ENCODE data around the gene ACOT9. TPM values are rescaled to one million over a fixed set of nuclear protein-coding genes. Genes with fewer than 3 reads are reported as not detected.

The ACOT9 gene
- polyA plus RNA-seq, 1 donor from 2014 or later: 3.1 TPM

GRCh38 chrX:23788521-23788920 lies 45.4 kb upstream of the ACOT9 start:
- Histone ChIP-seq H3K79me2 (replicated peaks; ENCODE audit: insufficient read depth, low read length) (no peaks in the 10 kb centered on the region), H3F3A (ENCODE audit: insufficient read depth, low read length, poor library complexity, severe bottlenecking) (no peaks in the 10 kb centered on the region), H3K9ac (ENCODE audit: low read length) (no peak overlapping the region), H2AFZ (ENCODE audit: low read depth, low read length) (no peak overlapping the region), H3K4me2 (ENCODE audit: low read length) (no peak overlapping the region), H4K20me1 (ENCODE audit: insufficient read depth) (no peaks in the 10 kb centered on the region), H3K36me3 (ENCODE audit: insufficient read depth, low read length) (no peaks in the 10 kb centered on the region), H3K27me3 (ENCODE audit: insufficient read depth, low read depth, low read length) (no peaks in the 10 kb centered on the region), H3K4me3 (ENCODE audit: low read length) (no peak overlapping the region), H3K27ac (ENCODE audit: low read length) (no peak overlapping the region), H3K9me2 (ENCODE audit: insufficient read depth, low read length) (no peaks in the 10 kb centered on the region), H3K9me3 (ENCODE audit: low read length) (no peaks in the 10 kb centered on the region)
- no peak for TF ChIP-seq POLR2AphosphoS5 (IDR thresholded peaks at IDR 0.05)
- TF ChIP-seq RAD21 (conservative IDR thresholded peaks at IDR 0.05): no peak
- TF ChIP-seq REST (IDR thresholded peaks at IDR 0.05; ENCODE audit: borderline replicate concordance): no peak
- TF ChIP-seq MXI1 (conservative IDR thresholded peaks at IDR 0.05; ENCODE audit: poor library complexity, severe bottlenecking): no peak
- TF ChIP-seq EP300 (conservative IDR thresholded peaks at IDR 0.05; ENCODE audit: poor library complexity, severe bottlenecking): no peak
- TF ChIP-seq EZH2 (IDR thresholded peaks at IDR 0.05; ENCODE audit: borderline replicate concordance, insufficient read depth, low read length, poor library complexity, severe bottlenecking): no peak
- TF ChIP-seq SMC3 (conservative IDR thresholded peaks at IDR 0.05; ENCODE audit: poor library complexity): no peak
- no peak for TF ChIP-seq CTCF (IDR thresholded peaks at IDR 0.05; ENCODE audit: poor library complexity, severe bottlenecking)

- TF ChIP-seq RAD21 (conservative IDR thresholded peaks at IDR 0.05) (no peak), REST (IDR thresholded peaks at IDR 0.05; ENCODE audit: borderline replicate concordance) (no peak), EP300 (conservative IDR thresholded peaks at IDR 0.05; ENCODE audit: poor library complexity, severe bottlenecking) (no peak), EZH2 (IDR thresholded peaks at IDR 0.05; ENCODE audit: borderline replicate concordance, insufficient read depth, low read length, poor library complexity, severe bottlenecking) (no peak), MXI1 (conservative IDR thresholded peaks at IDR 0.05; ENCODE audit: poor library complexity, severe bottlenecking) (no peak)
- H3K9me3 ChIP-seq (ENCODE audit: low read length): no peaks in the 10 kb centered on the region
- no peak overlapping the region for H2AFZ ChIP-seq (ENCODE audit: low read depth, low read length)
- H3K4me2 ChIP-seq (ENCODE audit: low read length): no peak overlapping the region
- no peaks in the 10 kb centered on the region for H3K36me3 ChIP-seq (ENCODE audit: insufficient read depth, low read length)
- H3K4me3 ChIP-seq (ENCODE audit: low read length): no peak overlapping the region
- H3K27me3 ChIP-seq (ENCODE audit: insufficient read depth, low read depth, low read length): no peaks in the 10 kb centered on the region
- H4K20me1 ChIP-seq (ENCODE audit: insufficient read depth): no peaks in the 10 kb centered on the region
- H3K9me2 ChIP-seq (ENCODE audit: insufficient read depth, low read length): no peaks in the 10 kb centered on the region
- no peaks in the 10 kb centered on the region for H3F3A ChIP-seq (ENCODE audit: insufficient read depth, low read length, poor library complexity, severe bottlenecking)
- no peak overlapping the region for H3K27ac ChIP-seq (ENCODE audit: low read length)
- H3K9ac ChIP-seq (ENCODE audit: low read length): no peak overlapping the region
- no peaks in the 10 kb centered on the region for H3K79me2 ChIP-seq (replicated peaks; ENCODE audit: insufficient read depth, low read length)
These were observed 44.7 kb upstream of the ACOT9 start for GRCh38 chrX:23787745-23788118.
